Calu3 (cell line): ENCODE measurements around the gene SEC16A. TPM values are rescaled to one million over a fixed set of nuclear protein-coding genes. Genes with fewer than 3 reads are reported as not detected.

Source experiments
- BruUV-seq: library from RNA; stranded (reverse); fragments of 400-500 nt; replicated peaks from 2 replicates; lab custom pipeline; 2021; lab: Mats Ljungman, UMichigan
- CTCF ChIA-PET: fragments of 300-600 bp; sonication (Branson Sonifier 250); formaldehyde crosslinking; loops from one replicate; lab custom pipeline; 2022; ENCODE audit warnings: antibody characterized with exemption; lab: Charles Lee
- DNase-seq: peaks from one replicate; pipeline ENCODE4 v3.0.0; 2022
- H3K27ac Mint-ChIP-seq: one replicate; pipeline ENCODE4 v1.8.0; 2022; ENCODE audit warnings: mixed read lengths; ENCODE audit not compliant: unreplicated experiment
- H3K27me3 Mint-ChIP-seq: one replicate; pipeline ENCODE4 v1.8.0; 2022; ENCODE audit warnings: mixed read lengths; ENCODE audit not compliant: unreplicated experiment
- H3K36me3 Mint-ChIP-seq: one replicate; pipeline ENCODE4 v1.8.0; 2022; ENCODE audit warnings: mild to moderate bottlenecking, moderate library complexity, mixed read lengths; ENCODE audit not compliant: insufficient read depth, unreplicated experiment
- H3K4me1 Mint-ChIP-seq: one replicate; pipeline ENCODE4 v1.8.0; 2022; ENCODE audit warnings: mild to moderate bottlenecking, low read depth, mixed read lengths; ENCODE audit not compliant: unreplicated experiment
- H3K4me3 Mint-ChIP-seq: one replicate; pipeline ENCODE4 v1.8.0; 2022; ENCODE audit warnings: mild to moderate bottlenecking, low read depth, moderate library complexity, mixed read lengths; ENCODE audit not compliant: unreplicated experiment
- H3K9me3 Mint-ChIP-seq: one replicate; pipeline ENCODE4 v1.8.0; 2022; ENCODE audit warnings: low read depth, mixed read lengths; ENCODE audit not compliant: unreplicated experiment
- intact Hi-C: fragments of 100-400 bp; cut with micrococcal nuclease; formaldehyde crosslinking; loops from one replicate; pipeline ENCODE4 v1.10.0; 2022; ENCODE audit not compliant: unreplicated experiment
- total RNA-seq: library from RNA; stranded (reverse); gene quantifications from 2 replicates; pipeline ENCODE4 v1.2.3, GENCODE V29; 2022
- TF ChIP-seq, protein P1 (sequence below): fragments of 200-600 bp; IDR thresholded peaks from one replicate; pipeline ENCODE4 v1.8.0; 2022; ENCODE audit warnings: antibody characterized with exemption; ENCODE audit not compliant: unreplicated experiment

The SEC16A gene
- total RNA-seq, 1 experiment from 2014 or later, result 48.9 TPM

DNA sequence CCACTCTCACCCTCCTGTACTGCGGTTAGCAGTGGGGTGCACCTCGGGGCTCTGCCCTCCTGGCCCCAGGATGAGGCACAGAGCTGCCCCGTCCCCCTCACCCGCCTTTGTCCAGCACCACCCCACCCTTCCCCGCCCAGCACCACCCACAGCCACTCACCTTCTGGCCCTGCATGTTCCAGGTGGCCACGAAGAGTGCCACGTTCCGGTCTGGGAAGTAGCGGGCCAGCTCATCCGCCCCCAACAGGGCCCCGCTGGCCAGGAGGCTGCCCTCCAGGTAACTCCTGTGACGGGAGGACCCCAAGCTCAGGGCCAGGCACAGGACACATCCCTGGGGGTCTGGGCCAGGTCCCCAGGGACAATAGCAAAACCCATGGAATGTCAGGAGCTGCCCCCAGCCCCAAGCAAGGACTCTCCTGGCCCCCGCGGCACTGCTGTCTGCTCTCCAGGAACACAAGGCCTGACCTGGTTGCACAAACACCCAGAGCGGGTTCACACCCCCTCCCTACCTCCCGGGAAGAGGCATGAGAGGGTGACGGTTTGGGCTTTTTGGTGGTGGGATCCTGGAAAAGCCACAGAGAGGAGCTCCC, 48.2 kb downstream of the SEC16A start:
- TF ChIP-seq, protein P1, sequence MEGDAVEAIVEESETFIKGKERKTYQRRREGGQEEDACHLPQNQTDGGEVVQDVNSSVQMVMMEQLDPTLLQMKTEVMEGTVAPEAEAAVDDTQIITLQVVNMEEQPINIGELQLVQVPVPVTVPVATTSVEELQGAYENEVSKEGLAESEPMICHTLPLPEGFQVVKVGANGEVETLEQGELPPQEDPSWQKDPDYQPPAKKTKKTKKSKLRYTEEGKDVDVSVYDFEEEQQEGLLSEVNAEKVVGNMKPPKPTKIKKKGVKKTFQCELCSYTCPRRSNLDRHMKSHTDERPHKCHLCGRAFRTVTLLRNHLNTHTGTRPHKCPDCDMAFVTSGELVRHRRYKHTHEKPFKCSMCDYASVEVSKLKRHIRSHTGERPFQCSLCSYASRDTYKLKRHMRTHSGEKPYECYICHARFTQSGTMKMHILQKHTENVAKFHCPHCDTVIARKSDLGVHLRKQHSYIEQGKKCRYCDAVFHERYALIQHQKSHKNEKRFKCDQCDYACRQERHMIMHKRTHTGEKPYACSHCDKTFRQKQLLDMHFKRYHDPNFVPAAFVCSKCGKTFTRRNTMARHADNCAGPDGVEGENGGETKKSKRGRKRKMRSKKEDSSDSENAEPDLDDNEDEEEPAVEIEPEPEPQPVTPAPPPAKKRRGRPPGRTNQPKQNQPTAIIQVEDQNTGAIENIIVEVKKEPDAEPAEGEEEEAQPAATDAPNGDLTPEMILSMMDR, result no peak
- H3K4me1 Mint-ChIP-seq, result peaks cover 8% of the 10 kb centered on the region
- CTCF ChIA-PET, result no interaction called here
- no peaks in the 10 kb centered on the region for H3K27me3 Mint-ChIP-seq
- peaks cover 33% of the 10 kb centered on the region for H3K36me3 Mint-ChIP-seq
- H3K27ac Mint-ChIP-seq, result no peak overlapping the region
- no TSS peak for BruUV-seq
- H3K4me3 Mint-ChIP-seq, result no peak overlapping the region
- no peaks in the 10 kb centered on the region for H3K9me3 Mint-ChIP-seq
- intact Hi-C loops, result no loop called here
- DNase-seq, result no peak

DNA sequence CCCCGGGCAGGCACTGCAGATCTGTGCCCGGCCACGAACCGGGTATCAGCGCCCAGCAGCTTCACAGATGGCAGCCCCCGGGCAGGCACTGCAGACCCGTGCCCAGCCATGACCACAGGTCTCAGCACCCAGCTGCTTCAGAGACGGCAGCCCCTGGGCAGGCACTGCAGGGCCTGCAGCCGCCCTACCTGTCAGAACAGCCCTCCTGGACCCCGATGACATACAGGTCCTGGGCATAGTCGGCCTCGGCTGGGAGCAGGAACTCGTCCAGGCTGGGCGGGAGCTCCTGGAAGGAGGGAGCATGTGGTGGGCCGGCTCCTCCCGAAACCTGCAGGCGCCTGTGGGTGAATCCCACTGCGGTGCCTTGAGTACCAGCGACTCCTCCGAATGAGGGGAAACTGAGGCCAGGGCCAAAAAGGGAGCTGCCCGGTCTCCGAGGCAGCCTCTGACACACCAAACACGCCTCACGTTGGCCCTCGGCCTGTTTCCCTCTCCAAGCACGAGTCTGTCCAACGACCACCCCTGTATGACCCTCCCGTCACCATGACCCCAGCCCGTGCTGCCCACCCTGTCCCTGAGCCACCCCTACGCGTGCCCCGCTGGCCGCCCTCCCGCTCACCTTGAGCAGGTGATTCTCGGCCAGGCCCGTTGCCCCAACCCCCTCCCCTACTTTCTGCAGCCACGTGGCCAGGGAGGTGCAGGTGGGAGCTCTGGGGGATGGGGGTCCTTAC, 48.8 kb downstream of the SEC16A start:
- intact Hi-C loops, result no loop called here
- H3K9me3 Mint-ChIP-seq, result no peaks in the 10 kb centered on the region
- no TSS peak for BruUV-seq
- CTCF ChIA-PET, result no interaction called here
- TF ChIP-seq, protein P1, result no peak
- H3K4me1 Mint-ChIP-seq, result peaks cover 8% of the 10 kb centered on the region
- no peak overlapping the region for H3K4me3 Mint-ChIP-seq
- no peak overlapping the region for H3K27ac Mint-ChIP-seq
- H3K36me3 Mint-ChIP-seq, result peaks cover 35% of the 10 kb centered on the region
- no peaks in the 10 kb centered on the region for H3K27me3 Mint-ChIP-seq
- DNase-seq, result no peak

DNA sequence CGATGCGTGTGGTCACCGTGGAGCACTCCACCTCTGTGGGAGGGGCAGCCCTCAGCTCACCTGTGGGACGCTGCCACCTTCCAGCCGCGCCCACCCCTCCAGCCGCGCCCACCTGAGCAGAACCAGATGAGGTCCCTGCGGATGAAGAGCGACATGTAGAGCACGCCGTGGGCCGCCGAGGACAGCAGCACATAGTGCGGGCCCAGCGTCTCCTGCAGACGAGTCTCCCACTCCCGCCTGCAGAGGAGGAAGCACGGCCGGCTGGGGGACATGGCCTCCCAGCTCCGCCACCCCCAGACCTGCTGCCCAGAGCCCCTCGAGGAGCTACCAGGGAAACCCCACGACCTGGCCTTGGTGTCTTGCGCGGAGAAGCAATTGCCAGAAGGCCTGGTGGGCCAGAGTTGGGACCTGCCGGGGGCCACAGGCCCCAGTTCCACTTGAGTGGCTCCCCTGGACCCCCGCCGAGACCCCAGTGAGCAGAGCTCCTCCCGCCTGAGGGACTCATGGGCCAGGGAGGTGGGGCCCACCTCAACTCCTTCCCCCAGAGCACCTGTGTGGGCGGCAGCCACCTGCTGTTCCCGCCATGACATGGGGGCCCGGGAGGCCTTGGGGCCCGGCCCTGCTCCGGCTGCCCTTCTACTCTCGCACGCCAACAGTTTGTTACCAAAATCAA, 49.7 kb downstream of the SEC16A start:
- Mint-ChIP-seq H3K4me1 (peaks cover 8% of the 10 kb centered on the region), H3K4me3 (no peak overlapping the region), H3K36me3 (peaks cover 31% of the 10 kb centered on the region), H3K9me3 (no peaks in the 10 kb centered on the region), H3K27me3 (no peaks in the 10 kb centered on the region), H3K27ac (no peak overlapping the region)
- DNase-seq, result no peak
- no TSS peak for BruUV-seq
- TF ChIP-seq, protein P1, result no peak
- CTCF ChIA-PET, result no interaction called here
- intact Hi-C loops, result no loop called here

DNA sequence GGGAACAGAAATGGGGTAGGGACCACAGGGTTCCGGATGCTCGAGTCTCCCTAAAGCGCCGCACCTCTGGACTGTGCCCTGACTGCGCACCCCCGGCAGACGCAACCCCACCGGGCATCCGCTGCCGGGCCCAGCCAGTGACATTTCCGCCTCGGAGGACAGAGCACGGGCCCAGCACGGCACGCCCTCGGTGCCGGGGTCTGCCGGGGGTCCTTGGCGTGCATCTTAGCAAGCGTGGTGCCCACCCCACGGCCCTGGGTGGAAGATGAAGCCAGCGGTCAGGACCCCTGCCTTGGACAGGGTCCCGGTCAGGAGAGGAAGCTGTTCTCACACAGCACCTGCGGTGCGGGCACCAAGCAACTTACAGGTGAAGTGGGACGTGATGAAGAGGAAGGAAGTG, 50.2 kb downstream of the SEC16A start:
- CTCF ChIA-PET, result no interaction called here
- BruUV-seq, result no TSS peak
- intact Hi-C loops, result no loop called here
- H3K27me3 Mint-ChIP-seq, result no peaks in the 10 kb centered on the region
- peaks cover 8% of the 10 kb centered on the region for H3K4me1 Mint-ChIP-seq
- TF ChIP-seq, protein P1, result no peak
- no peak for DNase-seq
- H3K4me3 Mint-ChIP-seq, result no peak overlapping the region
- H3K36me3 Mint-ChIP-seq, result peaks cover 25% of the 10 kb centered on the region
- no peak overlapping the region for H3K27ac Mint-ChIP-seq
- no peaks in the 10 kb centered on the region for H3K9me3 Mint-ChIP-seq
